Measurements from ENCODE around the gene M1AP.

DNA sequence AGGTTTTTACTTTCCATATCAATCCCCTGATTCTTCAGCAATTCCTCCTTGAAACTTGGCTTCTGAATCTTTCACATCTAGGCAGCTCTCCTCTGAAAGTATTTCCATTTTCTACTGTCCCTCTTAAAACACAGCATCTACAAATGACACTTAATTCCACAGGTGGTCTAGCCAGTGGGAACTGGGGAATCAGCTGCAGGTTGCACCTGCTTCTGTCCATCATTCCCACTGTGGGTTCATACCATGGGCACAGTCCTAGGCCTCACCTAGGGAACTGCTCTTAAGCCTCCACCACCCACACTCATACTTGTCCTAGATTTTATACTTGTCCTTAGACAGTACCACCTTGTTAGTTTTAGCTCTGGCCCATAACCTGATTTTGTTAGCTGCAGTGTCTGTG is 96.6 kb downstream of the M1AP start:
- TF ChIP-seq POLR2A (IDR thresholded peaks at IDR 0.05): no peak
- no peak for TF ChIP-seq CTCF (IDR thresholded peaks at IDR 0.05 in 4 of 5, conservative IDR thresholded peaks at IDR 0.05 in 1 of 5)

Data from gastrocnemius medialis (tissue), 4 donors.